HepG2 (cell line): Measurements from ENCODE around the gene STK4. TPM values are rescaled to one million over a fixed set of nuclear protein-coding genes. Genes with fewer than 3 reads are reported as not detected.

ENCODE experiments used
- AKAP8 ChIP-seq: sonication (generic); formaldehyde crosslinking; IDR thresholded peaks from 2 replicates; pipeline ENCODE4 v1.5.1; 2020; ENCODE audit warnings: mild to moderate bottlenecking, missing genetic modification reagents
- CREM ChIP-seq, 2 experiments: sonication (generic) in 1 of 2; formaldehyde crosslinking in 1 of 2; IDR thresholded peaks; 2 replicates each; pipeline versions ENCODE4 v1.4.0 to v1.6.1; 2016 to 2020; ENCODE audit warnings: antibody characterized with exemption in 1 of 2, mild to moderate bottlenecking in 1 of 2, missing genetic modification reagents in 1 of 2
- GLMP ChIP-seq: sonication (generic); formaldehyde crosslinking; IDR thresholded peaks from 2 replicates; pipeline ENCODE4 v1.9.0; 2021; ENCODE audit warnings: missing genetic modification reagents, mild to moderate bottlenecking, borderline replicate concordance
- HIC2 ChIP-seq: sonication (generic); formaldehyde crosslinking; IDR thresholded peaks from 2 replicates; pipeline ENCODE4 v1.9.0; 2022; ENCODE audit warnings: low read depth, missing genetic modification reagents
- ISL2 ChIP-seq: sonication (generic); formaldehyde crosslinking; IDR thresholded peaks from 2 replicates; pipeline ENCODE4 v1.5.0; 2020; ENCODE audit warnings: missing genetic modification reagents
- MAFG ChIP-seq: sonication (generic); formaldehyde crosslinking; IDR thresholded peaks from 2 replicates; pipeline ENCODE4 v1.5.1; 2020; ENCODE audit warnings: mild to moderate bottlenecking, missing genetic modification reagents
- NFRKB ChIP-seq: fragments of 450-650 bp; IDR thresholded peaks from 2 replicates; pipeline ENCODE4 v1.6.1; 2017
- NFYC ChIP-seq: IDR thresholded peaks from 2 replicates; pipeline ENCODE4 v1.6.1; 2016; ENCODE audit warnings: missing genetic modification reagents, missing compliant biosample characterization
- RAD21 ChIP-seq: fragments of 450-650 bp; formaldehyde crosslinking; IDR thresholded peaks from 2 replicates; pipeline ENCODE4 v1.5.0; 2020; ENCODE audit warnings: mild to moderate bottlenecking
- SATB2 ChIP-seq: sonication (generic); formaldehyde crosslinking; IDR thresholded peaks from 2 replicates; pipeline ENCODE4 v1.5.0; 2020; ENCODE audit warnings: missing genetic modification reagents
- TBL1XR1 ChIP-seq: fragments of 150-350 bp; IDR thresholded peaks from 2 replicates; pipeline ENCODE4 v1.6.1; 2014; ENCODE audit warnings: borderline replicate concordance, low read length; ENCODE audit not compliant: partially characterized antibody
- ZBTB8A ChIP-seq: sonication (generic); formaldehyde crosslinking; IDR thresholded peaks from 2 replicates; pipeline ENCODE4 v1.4.0; 2020; ENCODE audit warnings: mild to moderate bottlenecking, low read depth, missing genetic modification reagents, borderline replicate concordance
- ZFP1 ChIP-seq: IDR thresholded peaks from 2 replicates; pipeline ENCODE4 v1.6.1; 2016
- ZKSCAN5 ChIP-seq: sonication (generic); formaldehyde crosslinking; IDR thresholded peaks from 2 replicates; pipeline ENCODE4 v1.5.1; 2020; ENCODE audit warnings: mild to moderate bottlenecking, missing genetic modification reagents
- ZKSCAN8 ChIP-seq: IDR thresholded peaks from 2 replicates; pipeline ENCODE4 v1.6.1; 2016; ENCODE audit warnings: borderline replicate concordance, missing genetic modification reagents, missing compliant biosample characterization
- ZNF180 ChIP-seq: sonication (generic); formaldehyde crosslinking; IDR thresholded peaks from 2 replicates; pipeline ENCODE4 v1.4.0; 2020; ENCODE audit warnings: low read depth, missing genetic modification reagents, borderline replicate concordance
- ZNF317 ChIP-seq: sonication (generic); formaldehyde crosslinking; IDR thresholded peaks from 2 replicates; pipeline ENCODE4 v1.5.0; 2020; ENCODE audit warnings: mild to moderate bottlenecking, missing genetic modification reagents
- ZNF362 ChIP-seq: sonication (generic); formaldehyde crosslinking; IDR thresholded peaks from 2 replicates; pipeline ENCODE4 v1.4.0; 2020; ENCODE audit warnings: missing genetic modification reagents, mild to moderate bottlenecking, borderline replicate concordance
- ZNF552 ChIP-seq: sonication (generic); formaldehyde crosslinking; IDR thresholded peaks from 2 replicates; pipeline ENCODE4 v1.9.0; 2022; ENCODE audit warnings: missing genetic modification reagents, mild to moderate bottlenecking, borderline replicate concordance
- ZNF619 ChIP-seq: sonication (generic); formaldehyde crosslinking; IDR thresholded peaks from 2 replicates; pipeline ENCODE4 v1.4.0; 2020; ENCODE audit warnings: mild to moderate bottlenecking, missing genetic modification reagents
- ZNF644 ChIP-seq: IDR thresholded peaks from 2 replicates; pipeline ENCODE4 v1.6.1; 2016; ENCODE audit warnings: low read depth
- ZNF687 ChIP-seq: sonication (generic); formaldehyde crosslinking; IDR thresholded peaks from 2 replicates; pipeline ENCODE4 v1.5.1; 2020; ENCODE audit warnings: mild to moderate bottlenecking, missing genetic modification reagents, moderate library complexity
- ZNF75D ChIP-seq: sonication (generic); formaldehyde crosslinking; IDR thresholded peaks from 2 replicates; pipeline ENCODE4 v1.8.1; 2023; ENCODE audit warnings: missing genetic modification reagents, mild to moderate bottlenecking, borderline replicate concordance
- ZSCAN9 ChIP-seq: IDR thresholded peaks from 2 replicates; pipeline ENCODE4 v1.6.1; 2016; ENCODE audit warnings: borderline replicate concordance
- polyA plus RNA-seq, 8 experiments: library from polyadenylated mRNA; depleted of rRNA in 3 of 8; stranded (reverse) in 7 of 8; unstranded in 1 of 8; fragments of >200 nt; fragmentation: Illumina TruSeq in 4 of 8; extraction: Trizol in 4 of 8; gene quantifications; 2 replicates each; pipeline versions ENCODE4 v1.2.1 to v1.2.3, GENCODE V29; 2011 to 2016; ENCODE audit warnings: low read depth in 4 of 8, missing spikeins in 1 of 8, mixed read lengths in 1 of 8; ENCODE audit not compliant: insufficient read depth in 1 of 8
- total RNA-seq, 5 experiments: library from RNA; depleted of rRNA; stranded (reverse); fragments of >200 nt; fragmentation: Illumina TruSeq; extraction: Trizol; gene quantifications; 2 replicates each; pipeline ENCODE4 v1.2.3, GENCODE V29; 2016; ENCODE audit warnings: low read depth in 1 of 5

STK4 gene
- total and polyA plus RNA-seq, 2 of the 13 experiments (the other 11 are each of a cell fraction or from before 2014, with no cell fraction given), result 25.6 to 38.3 TPM

GRCh38 chr20:45077559-45077958, 111.2 kb downstream of the STK4 start (continued):
- TF ChIP-seq GLMP (no peak), ZNF619 (CRISPR knock-in tag) (no peak), RAD21 (no peak), SATB2 (CRISPR knock-in tag) (no peak), HIC2 (CRISPR knock-in tag) (no peak), ZNF644 (CRISPR knock-in tag) (peak; percentile 92), ZKSCAN5 (CRISPR knock-in tag) (peak; percentile 84), NFRKB (no peak), ZBTB8A (CRISPR knock-in tag) (no peak), AKAP8 (CRISPR knock-in tag) (no peak), ZNF687 (CRISPR knock-in tag) (no peak; the same call in 1 of the 2 replicates), ZNF552 (CRISPR knock-in tag) (no peak), ZKSCAN8 (CRISPR knock-in tag) (0 out of 2 replicates have a peak, but pooled peaks have one; percentile 19), ZNF180 (CRISPR knock-in tag) (no peak), ISL2 (CRISPR knock-in tag) (0 out of 2 replicates have a peak, but pooled peaks have one; percentile 30), ZNF75D (no peak), CREM (IDR thresholded peaks at IDR 0.05) (peak; percentile 44; the same call in 1 of the 2 replicates), CREM (CRISPR knock-in tag; IDR thresholded peaks at IDR 0.05) (no peak), ZFP1 (peak; percentile 78; the same call in 1 of the 2 replicates), ZSCAN9 (no peak), ZNF317 (CRISPR knock-in tag) (no peak), TBL1XR1 (no peak), MAFG (CRISPR knock-in tag) (no peak), ZNF362 (CRISPR knock-in tag) (peak; percentile 35; the same call in 1 of the 2 replicates), NFYC (no peak)
